ENCODE data around the gene GDPGP1. TPM values are rescaled to one million over a fixed set of nuclear protein-coding genes. Genes with fewer than 3 reads are reported as not detected.
"Not testable (repeated sequence)": the region's sequence is repeated elsewhere in the genome, so short reads cannot be mapped to it uniquely, and the experiment has no call there.

Gene GDPGP1, protein sequence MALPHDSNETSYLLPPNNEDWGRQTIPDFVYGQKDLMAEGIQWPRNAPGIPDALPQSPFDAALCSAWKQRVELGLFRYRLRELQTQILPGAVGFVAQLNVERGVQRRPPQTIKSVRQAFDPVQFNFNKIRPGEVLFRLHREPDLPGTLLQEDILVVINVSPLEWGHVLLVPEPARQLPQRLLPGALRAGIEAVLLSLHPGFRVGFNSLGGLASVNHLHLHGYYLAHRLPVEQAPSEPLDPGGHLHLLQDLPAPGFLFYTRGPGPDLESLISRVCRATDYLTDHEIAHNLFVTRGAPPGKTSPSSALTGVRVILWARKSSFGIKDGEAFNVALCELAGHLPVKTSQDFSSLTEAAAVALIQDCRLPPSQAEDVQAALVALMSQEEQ
- 9.8 TPM for total RNA-seq
- long read RNA-seq, partial matches to known transcripts, result 0 of 1 reads
- long read RNA-seq, other reads (novel, unspliced or antisense), result 0 of 1 reads

DNA sequence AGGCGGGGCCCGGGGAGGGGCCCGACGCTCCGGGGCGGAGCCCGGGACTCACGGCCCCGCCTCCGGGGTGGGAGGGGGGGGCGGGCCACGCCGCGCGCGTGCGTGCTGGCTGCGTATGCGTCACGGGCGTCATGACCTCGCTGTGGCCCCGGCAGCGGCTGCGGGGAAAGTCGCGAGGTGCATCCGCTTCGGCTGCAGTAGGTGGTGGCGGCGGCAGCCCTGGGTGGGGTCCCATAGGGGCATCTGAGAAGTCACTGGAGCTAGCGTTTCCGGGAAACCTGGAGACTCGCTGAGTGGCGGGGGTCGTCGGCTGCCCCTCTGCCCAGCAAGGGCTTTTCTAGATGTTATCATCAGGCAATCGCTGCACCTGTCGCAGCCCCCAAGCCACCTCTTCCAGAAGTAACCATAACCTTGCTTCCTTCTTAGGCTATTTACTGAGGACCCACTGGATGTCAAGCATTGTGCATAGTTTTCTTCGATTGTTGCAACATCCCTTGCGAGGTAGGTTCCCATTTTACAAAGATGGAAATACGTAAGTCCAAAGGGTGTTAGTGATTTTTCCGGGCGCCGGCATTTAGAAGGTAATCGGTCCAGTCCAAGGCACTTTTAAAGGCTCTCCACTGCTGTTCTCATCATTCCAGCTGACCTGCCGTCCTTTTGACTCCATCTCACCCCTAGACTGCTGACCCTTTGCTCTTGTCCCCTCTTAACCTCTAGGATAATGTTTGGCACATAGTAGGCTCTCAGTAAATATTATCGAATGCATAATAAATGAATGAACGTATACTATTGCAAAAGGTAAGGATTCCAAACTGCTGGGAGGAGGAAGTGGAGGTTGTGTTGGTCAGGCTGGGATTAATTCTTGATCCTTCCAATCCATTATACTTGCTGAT, at the start of gene GDPGP1:
GDPGP1 (plus strand) TSS at position 114 of the 893 bp plus-strand sequence. CDS start 6,700 bp downstream, outside the sequence.
- intact Hi-C loops (cut with DNase I), result loop anchor here (2.0 to 5.0 kb wide), 3 partner anchors 30 to 132 kb away; partner anchors contain the start of genes IDH2 and NGRN
- ATAC-seq (no peak), DNase-seq (ENCODE audit: missing footprints) (no peak)

DNA sequence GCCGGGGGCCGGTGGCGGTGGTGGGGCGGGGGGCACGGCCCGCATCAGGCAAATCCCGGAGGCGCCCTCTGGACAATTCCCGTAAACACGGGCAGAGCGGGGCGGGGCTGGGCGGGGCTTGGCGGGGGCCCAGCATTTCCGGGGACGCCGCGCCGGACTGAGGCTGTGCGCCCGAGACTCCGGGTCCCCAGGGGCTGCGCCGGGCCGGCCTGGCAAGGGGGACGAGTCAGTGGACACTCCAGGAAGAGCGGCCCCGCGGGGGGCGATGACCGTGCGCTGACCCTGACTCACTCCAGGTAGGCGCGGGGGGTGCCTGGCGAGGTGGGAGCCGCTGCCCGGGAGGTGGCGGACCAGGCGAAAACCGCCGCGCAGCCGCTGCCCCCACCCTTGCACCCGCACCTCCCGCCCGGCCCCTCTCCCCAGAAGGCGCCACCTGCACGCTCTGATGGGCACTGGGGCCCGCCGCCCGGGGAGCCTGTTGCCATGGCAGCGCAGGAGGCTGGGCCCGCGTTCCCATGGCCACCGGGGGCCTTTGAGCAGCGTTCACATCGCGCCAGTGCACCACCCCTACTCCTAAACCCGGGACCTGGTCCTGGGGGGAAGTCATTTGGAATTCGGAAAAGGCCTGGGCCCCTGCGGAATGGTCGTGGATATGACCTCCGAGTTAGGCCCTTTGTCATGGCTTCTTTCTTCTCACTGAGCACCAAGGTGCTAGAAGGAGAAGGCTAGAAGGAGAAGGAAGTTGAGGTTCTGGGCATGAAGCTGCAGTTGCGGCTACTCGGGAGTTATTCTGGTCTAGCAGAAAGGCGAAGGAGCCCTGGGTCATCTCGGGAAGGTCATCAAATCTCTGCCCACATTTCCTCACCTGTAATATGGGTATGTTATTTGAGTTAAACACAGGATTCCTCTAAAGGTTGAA, 49.0 kb upstream of the GDPGP1 start:
- ATAC-seq (peak; percentile 86), DNase-seq (ENCODE audit: missing footprints) (peak; percentile 82)
- intact Hi-C loops (cut with DNase I), result loop anchor here (1.0 kb wide), 1 partner anchor 10 kb away; no protein-coding TSS in a partner anchor

DNA sequence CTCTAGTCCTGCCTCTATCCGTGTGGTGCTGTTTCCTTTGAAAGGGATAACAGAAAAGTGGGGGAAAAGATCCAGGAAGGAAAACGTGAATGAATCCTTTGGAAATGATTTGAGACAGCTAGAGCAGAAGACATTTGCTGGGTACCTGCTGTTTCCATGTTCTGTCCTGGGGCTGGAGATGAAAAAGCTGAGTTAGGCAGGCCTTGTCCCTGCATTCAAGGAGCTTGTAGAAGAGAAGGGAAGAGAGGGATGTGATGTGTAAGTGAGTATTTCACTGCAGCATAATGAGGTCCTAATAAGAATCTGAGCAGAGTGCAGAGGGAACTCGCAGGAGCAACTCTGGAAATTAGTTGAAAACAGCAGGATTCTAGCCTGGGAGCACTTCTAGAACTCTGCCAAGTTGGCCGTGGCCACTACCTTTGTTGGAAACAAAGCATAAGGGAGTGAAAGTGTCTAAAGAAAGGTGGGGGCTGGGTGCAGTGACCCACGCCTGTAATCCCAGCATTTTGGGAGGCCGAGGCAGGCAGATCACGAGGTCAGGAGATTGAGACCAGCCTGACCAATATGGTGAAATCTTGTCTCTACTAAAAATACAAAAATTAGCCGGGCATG, 46.6 kb upstream of the GDPGP1 start:
- DNase-seq (ENCODE audit: missing footprints) (no peak), ATAC-seq (no peak)
- intact Hi-C loops (cut with DNase I), result no loop called here

DNA sequence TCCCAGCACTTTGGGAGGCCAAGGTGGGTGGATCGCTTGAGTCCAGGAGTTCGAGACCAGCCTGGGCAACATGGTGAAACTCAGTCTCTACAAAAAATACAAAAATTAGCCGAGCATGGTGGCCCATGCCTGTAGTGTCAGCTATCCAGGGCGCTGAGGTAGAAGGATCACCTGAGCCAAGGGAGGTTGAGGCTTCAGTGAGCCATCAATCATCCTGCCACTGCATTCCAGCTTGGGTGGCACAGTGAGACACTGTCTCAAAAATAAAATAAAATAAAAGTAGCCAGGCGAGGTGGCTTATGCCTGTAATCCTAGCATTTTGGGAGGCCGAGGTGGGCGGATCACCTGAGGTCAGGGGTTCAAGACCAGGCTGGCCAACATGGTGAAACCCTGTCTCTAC, 45.9 kb upstream of the GDPGP1 start:
- intact Hi-C loops (cut with DNase I); DNase-seq (ENCODE audit: missing footprints); ATAC-seq: not testable (repeated sequence)

DNA sequence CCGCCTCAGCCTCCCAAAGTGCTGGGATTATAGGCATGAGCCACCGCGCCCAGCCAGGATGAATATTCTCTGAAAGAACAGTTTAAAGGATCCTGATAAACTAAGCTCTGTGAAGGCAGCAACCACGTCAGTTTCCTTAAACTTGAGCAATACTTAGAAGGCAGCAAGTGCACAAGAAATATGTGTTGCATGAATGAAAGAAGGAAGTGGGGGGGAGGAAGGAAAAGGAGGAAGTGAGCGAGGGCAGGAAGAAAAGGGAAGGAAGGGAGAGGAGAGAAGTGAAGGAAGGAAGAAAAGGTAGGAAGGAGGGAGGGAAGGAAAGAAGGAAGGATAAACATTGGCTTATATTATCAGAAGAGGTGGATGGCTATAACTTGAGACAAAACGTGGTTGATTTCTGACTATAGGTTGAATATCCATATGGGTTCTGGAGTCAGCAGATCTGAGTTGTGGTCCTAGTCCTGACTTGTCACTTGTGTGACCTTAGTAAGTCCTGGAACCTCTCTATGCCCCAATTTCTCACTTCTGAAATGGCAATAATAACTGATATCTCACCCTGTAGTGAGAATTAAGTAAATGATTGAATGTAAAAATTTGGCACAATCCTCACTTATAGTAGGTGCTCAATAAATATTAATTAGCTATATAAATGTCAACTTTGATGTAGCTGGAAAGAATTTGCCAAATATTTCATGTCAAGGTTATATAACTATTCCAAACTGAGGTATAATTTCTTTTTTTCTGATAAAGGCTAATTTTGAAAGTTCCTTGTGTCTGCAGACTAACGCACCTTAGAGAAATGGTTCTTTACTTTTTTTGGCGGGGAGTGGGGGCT, 44.9 kb upstream of the GDPGP1 start:
- DNase-seq (ENCODE audit: missing footprints) (no peak), ATAC-seq (no peak)
- intact Hi-C loops (cut with DNase I), result no loop called here

DNA sequence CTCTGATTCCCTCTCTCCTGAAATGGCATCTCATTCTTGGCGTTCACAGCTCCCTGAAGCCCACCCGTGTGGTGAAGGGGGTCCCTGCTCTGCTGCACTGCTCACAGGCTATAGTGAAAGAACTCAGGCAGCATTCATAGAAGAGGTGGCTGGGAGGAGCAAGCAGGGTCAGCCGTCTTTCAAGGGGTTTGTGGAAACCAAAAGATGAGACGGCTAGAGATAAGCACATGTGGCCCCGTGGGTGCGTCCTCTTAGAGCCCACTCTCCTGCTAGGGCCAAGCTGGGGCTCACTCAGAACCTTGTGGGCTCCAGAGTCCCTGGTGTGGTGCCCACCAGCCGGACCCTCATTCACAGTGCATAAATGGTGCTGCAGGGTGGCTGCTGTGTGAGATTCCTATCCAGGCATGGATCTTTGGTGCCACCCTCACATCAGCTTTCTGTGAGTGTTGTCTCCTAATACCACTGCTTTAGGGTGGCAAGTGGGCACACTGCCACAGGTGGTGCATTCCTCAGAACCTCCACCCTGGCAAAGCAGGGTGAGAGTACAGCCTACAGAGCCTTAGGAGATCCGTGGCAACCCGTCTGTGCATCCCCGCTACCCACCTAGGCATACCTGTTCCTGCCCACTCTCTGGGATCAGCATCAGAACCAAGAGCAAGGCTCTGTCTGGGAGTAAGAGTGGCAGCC, 44.1 kb upstream of the GDPGP1 start:
- intact Hi-C loops (cut with DNase I), result no loop called here
- DNase-seq (ENCODE audit: missing footprints) (no peak), ATAC-seq (no peak)

DNA sequence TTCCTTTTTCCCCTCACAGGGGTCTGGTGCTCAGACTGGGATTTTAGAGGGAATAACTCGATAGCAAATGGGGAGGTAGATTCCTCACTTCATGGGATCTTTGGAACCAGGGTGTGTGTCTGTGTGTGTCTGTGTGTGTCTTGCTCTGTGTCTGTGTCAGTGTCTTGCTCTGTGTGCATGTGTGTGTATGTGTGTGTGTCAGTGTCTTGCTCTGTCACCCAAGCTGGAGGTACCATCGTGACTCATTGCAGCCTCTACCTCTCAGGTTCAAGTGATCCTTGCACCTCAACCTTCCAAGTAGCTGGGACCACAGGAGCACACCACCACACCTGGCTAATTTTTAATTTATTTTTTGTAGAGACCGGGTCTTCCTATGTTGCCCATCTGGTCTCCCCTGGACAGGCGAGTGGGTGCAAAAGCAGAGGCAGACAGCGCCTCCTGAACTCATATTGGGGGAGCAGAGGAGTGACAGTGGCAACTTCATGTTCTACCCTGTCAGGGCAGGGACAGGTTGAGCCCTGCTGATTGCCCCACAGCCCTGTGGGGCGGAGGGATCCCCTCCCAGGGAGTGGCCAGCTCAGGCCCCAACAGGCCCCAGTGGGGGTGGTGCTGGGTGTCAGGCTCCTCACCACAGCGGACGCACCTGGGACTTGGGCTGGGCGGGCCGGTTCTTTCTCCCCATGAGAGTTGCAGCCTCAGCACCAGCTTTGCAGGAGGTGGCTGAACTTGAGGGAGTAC, 43.2 kb upstream of the GDPGP1 start:
- DNase-seq (ENCODE audit: missing footprints), result no peak
- intact Hi-C loops (cut with DNase I), result no loop called here
- ATAC-seq, result no peak

DNA sequence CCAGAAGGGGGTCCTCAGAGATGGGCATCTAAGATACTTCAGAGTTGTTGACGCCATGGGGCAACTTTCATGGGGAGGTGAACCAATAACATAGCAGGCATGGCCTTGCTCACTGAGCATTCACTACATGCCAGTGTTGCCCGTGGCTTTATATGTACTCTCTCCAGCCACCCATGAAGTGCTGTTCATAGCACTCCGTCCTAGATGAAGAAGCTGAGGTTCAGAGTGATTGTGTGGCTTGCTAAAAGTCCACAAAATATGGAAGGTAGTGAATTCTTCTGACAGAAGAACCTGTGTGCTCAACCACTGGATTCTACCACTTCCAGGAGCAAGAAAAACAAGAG, 42.7 kb upstream of the GDPGP1 start:
- no peak for ATAC-seq
- intact Hi-C loops (cut with DNase I), result no loop called here
- no peak for DNase-seq (ENCODE audit: missing footprints)

DNA sequence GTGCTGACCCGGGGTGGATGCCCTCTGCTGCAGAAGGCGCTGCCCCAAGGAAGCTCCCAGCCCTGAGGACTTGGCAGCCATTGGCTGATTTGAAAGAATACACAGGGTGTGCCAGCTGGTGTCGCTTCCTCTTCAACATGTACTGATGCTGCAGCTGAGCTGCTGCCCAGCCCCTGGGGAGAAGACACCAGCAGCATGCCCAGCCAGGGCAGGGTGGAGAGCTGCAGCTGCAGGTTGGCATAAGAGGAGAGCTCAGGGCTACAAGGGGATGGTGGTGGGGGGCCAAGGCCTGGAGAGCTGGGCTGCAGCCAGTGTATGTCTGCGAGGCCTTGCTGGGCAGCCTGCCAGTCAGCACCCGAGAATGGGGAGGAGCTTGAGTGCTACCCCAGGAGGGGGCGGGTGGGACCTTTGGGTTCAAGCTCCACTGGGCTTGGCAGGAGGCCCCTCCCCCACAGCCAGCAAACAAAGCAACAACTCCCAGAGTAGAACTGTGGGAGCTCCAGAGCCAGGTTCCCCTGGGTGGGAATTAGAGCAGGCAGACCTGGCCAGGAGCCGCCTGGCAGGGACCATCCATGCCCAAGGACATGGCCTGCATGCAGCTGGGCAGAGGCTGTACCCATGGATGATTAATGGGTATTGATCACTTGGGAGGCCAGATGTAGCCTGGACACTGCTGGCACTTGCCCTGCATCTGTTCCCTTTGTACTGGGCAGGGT, 42.1 kb upstream of the GDPGP1 start:
- peak; percentile 87 for DNase-seq (ENCODE audit: missing footprints)
- intact Hi-C loops (cut with DNase I), result no loop called here
- ATAC-seq, result peak; percentile 85

DNA sequence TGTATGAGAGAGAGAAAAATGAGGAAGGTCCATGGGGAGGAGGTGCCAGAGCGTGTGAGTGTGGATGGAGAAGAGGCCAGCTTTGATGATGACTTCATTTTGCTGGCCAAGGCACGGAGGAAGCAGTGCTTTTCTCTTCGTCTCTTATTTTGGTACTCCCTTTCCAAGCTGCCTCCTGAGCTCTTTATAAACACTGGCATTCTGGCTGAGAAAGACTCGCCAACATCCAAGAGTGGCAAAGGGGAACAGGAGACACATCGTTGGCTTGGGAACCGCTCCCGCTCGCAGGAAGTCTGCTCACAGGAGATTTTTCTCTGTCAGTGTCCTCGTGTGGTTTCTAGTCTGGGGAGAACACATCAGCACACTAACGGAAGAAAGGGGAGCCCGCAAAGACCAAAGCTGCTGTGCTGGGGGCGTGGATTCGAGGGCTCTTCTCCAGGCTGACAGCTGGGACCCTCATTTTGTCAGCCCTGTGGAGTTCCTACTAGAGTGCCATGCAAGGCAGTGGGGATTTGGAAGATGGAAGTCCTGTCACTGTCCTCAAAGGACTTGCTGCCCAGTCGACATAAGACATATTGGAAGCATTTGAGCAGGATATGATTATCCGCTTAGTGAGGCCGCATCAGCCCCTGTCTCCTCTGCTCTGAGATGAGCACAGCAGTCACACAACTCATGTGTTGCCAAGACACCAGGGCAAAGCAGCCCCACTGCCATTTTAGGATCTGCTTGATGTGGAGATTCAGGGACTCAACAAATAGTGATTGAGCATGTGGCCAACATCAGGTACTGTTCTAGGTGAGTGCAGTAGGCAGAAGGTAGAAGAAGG, 40.8 kb upstream of the GDPGP1 start:
- ATAC-seq, result peak; percentile 61
- no peak for DNase-seq (ENCODE audit: missing footprints)
- intact Hi-C loops (cut with DNase I), result no loop called here

DNA sequence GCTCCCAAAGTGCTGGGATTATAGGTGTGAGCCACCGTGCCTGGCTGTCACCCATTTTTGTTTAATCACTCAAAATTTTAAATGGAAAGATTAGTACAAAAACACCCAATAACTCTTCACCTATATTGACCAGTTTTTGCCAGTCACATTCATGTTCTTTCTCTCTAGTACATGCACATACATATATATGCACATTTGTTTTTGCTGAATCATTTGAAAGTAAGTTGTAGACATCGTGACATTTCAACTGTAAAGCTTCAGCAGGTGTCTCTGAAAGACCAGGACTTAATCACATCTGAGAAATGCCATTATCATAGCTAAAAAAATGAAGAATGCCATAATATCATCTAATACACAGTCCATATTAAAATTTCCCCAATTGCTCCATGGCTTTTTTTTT, 39.4 kb upstream of the GDPGP1 start:
- intact Hi-C loops (cut with DNase I), result no loop called here
- ATAC-seq (no peak), DNase-seq (ENCODE audit: missing footprints) (no peak)

DNA sequence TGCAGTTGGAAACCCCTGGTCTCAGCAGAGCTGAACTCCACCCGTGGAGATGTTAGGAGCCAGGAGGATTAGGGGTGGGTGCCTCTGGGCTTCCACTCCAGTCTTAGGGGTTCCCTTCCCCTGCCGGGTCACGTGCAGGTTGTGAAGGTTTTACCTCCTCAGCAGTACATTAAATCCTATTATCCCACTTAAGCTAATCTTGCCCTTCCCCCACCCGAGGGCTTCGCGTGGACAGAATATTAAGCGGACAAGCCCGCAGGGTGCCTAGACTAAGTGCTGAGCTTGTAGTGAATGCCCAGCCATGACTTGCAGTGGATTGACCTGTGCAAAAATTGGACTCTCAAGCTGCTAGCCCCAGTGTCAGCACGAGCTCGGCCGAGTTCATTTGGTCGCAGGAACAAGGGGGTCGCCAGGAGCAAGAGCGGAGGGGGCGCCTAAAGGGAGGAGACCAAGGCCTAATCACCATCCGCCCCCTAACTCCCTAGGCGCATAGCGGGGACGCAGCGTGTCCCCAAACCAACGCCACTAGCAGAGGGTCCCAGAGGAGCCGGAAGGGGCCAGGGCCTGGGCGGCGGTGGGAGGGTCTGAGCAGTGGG, 33.4 kb upstream of the GDPGP1 start:
- ATAC-seq, result no peak
- DNase-seq (ENCODE audit: missing footprints), result no peak
- intact Hi-C loops (cut with DNase I), result no loop called here

DNA sequence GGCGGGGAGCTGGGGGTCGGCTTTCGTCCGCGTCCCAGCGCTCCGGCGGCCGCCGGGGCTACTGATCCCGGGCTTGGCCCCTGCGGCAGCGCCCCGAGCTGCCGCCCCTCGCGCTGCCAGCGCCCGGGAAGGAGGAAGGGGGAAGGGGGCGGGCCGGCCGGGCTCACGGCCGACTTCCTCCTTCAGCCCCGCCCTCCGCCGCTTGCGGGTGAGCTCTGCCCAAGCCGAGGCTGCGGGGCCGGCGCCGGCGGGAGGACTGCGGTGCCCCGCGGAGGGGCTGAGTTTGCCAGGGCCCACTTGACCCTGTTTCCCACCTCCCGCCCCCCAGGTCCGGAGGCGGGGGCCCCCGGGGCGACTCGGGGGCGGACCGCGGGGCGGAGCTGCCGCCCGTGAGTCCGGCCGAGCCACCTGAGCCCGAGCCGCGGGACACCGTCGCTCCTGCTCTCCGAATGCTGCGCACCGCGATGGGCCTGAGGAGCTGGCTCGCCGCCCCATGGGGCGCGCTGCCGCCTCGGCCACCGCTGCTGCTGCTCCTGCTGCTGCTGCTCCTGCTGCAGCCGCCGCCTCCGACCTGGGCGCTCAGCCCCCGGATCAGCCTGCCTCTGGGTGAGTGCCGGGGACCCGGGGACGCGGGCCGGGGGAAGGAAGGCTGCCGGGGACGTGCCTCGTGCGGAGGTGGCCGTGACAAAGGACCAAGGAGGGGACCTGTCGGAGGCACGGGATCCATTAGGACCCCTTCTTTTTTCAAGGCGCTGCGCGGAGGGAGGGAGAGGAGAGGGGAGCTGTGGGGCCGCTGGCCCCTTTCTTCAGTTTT, 32.7 kb upstream of the GDPGP1 start, which contains the start of gene SEMA4B:
SEMA4B (plus strand) TSS at position 201 of the 814 bp plus-strand sequence; CDS start at position 450, 249 bp downstream.
- intact Hi-C loops (cut with DNase I), result no loop called here
- peak; percentile 93 for DNase-seq (ENCODE audit: missing footprints)
- peak; percentile 85 for ATAC-seq
